Stimulated activated CD4-positive, alpha-beta T cell treated with anti-CD3 and anti-CD28 coated beads, TNF-alpha, amount 100 ng/mL, for 1 hour (primary cell): Measurements from ENCODE around the gene CTTNBP2NL.

Experiments
- DNase-seq, 3 donors: peaks; one replicate each; pipeline ENCODE4 v3.0.0-alpha.2; 2020; ENCODE audit warnings: low read depth in 3 of 3, low spot score in 1 of 3

Gene CTTNBP2NL

DNA sequence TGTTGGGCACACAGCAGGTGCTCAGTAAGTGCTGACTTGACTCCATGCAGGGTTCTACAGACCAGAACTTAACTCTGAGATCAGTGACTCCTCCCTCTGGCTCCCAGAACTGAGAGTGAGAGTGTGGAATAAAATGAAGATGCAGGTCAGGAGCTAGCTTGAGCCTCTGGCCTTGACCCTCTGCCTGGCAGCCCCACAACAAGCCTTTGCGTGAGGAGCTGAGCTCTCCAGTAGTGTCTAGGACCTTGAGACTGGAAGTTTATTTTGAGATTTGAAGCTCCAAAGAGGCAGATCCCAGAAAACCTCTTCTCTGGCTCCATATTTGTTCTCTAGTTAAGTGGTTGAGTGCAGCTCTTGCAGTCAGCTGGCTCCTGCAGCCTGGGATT, 109.4 kb downstream of the CTTNBP2NL start:
- no peak for DNase-seq

DNA sequence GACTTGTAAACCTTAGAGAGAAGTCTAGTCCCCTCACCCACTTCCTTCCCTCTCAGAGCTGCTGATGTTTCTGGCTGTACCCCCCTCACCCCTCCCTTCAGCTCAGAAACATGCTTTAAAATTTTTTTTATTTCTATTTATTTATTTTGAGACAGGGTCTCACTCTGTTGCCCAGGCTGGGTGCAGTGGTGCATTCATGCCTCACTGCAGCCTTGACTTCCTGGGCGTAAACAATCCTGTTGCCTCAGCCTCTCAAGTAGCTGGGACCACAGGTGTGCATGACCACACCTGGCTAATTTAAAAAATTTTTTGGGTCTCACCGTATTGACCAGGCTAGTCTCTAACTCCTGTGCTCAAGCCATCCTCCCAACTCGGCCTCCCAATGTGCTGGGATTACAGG, 109.9 kb downstream of the CTTNBP2NL start:
- no peak for DNase-seq

DNA sequence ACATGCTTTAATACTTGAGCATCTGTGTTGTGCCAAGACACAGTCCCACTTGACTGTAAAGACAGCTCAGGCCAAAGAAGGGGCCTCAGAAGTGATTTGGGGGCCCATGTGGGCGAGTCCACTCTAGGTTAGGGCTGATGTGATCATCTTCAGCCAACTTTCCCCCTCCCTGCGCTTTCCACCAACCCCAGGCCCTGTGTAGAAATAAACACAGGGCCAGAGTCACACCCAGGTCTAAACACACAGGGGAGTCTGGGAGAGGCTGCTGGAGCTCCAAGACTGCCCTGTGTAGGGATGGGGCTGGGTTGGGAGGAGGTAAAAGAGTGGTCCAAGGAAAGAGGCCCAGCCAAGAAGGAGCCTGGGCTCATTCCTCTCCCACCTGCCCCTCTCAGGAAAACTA, 110.3 kb downstream of the CTTNBP2NL start:
- DNase-seq = no peak

DNA sequence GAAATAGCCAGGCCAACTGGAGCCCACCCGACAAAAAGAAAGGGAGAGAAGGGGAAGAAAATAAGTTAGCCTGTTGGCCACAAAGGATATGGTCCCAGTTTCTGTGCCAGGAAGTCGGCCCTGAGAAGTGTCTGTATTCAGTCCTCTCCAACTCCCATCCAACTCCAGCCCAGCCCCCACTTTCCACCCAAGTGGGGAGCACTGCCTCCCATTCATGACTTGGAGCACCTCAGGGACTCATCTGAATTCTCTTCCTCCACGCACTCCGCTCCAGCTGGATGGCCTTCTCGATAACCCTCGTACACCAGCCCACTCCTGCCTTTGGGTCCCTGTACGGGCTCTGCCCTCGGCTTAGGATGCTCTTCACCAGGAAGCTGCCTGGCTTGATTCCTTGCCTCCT, 110.7 kb downstream of the CTTNBP2NL start:
- DNase-seq = no peak

DNA sequence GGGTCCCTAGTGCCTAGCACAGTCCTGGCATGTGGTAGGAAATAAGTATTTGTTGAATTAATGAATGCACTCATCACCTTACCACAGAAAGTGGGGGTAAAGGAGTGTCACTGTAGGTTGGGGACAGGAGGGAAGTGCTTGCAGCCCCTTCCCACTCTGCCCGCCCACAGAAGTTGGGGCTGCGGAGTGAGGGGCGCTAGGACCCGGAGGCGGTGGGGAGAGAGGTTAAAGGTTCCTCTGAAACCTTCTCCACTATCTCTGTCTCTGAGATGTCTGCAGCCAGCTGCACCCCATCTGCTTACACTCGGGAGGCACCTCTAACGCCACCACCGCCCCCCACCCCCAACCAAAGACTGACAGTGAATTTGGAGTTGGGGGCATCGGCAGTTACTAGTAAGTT, 111.3 kb downstream of the CTTNBP2NL start:
- DNase-seq = no peak

DNA sequence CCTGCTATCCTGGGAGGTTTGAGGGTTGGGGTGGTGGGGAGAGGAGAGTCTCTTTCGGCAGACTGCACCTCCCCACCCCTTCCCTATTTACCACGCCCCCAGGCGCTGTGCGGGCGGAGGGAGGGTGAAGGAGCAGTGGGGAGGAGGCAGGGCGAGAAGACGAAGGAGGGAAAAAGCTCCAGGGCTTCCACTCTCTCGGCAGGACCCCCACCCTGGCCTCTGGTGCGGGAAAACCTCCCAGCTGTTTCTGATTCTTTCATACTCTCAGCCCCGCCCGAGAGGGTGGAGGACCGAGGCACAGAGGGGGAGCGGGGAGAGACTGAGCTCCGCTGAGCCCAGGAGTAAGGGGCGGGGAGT, 111.9 kb downstream of the CTTNBP2NL start:
- no peak for DNase-seq

DNA sequence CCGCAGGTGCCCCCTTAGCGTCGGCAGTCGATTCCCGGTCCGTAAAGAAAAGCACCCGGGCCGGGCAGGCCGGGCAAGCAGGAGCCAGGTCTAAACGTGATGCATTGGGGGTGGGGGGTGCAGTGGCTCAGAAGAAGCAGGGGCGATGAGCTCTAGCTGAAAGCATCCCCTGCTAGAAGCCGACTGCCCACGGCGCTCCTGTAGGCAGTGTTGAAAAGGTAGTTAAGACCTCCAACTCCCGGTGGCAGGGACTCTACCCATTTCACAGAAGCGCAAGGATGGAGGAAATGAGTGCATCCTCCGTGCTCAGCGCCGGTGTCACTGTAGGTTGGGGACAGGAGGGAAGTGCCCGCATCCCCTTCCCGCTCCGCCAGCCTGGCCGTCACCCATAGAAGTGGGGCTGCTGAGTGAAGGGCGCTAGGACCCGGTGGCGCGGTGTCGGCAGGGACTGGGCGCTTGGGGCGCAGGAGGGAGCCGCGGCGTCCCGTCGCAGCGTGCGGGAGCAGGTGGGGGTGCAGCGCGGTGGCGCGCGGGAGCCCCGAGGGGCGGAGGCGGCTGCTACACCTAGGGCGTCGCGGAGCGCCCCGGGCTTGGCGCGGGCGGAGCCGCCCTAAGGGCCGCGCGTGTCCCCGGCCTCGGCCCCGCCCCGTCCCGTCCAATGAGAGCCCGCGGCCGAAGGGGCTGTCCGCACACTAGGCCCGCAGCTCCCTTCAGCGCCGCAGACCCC, 112.4 kb downstream of the CTTNBP2NL start, which contains the start of gene WNT2B:
Gene WNT2B, plus strand, starts transcription at position 688 of the 727 bp plus-strand sequence. CDS start 298 bp downstream, outside the sequence.
- DNase-seq = peak in 2 of 3 donors; percentile 22 to 28

DNA sequence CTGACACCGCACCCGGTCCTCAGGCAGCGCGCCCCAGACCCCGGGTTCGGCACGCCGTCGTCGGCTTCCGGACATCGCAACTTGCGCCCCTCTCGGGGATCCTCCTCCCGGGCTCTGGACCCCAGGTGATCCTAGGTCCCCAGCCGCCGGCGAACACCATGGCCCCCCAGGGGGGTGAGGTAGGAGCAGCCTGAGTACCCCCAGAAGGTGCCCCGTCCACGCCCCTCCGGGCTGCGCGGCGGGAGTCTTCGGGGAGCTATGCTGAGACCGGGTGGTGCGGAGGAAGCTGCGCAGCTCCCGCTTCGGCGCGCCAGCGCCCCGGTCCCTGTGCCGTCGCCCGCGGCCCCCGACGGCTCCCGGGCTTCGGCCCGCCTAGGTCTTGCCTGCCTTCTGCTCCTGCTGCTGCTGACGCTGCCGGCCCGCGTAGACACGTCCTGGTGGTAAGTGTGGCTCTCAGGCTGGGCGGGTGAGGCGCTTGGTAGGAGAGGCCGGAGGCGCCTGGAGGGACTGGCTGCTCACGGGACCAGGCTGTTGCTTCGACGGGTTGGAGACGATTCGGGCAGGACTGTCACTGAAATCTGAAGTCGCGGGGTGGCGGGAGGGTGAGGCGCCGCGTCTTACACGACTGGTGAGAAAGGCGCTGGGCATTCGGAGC, 113.1 kb downstream of the CTTNBP2NL start:
- peak in 1 of 3 donors; percentile 6 for DNase-seq

DNA sequence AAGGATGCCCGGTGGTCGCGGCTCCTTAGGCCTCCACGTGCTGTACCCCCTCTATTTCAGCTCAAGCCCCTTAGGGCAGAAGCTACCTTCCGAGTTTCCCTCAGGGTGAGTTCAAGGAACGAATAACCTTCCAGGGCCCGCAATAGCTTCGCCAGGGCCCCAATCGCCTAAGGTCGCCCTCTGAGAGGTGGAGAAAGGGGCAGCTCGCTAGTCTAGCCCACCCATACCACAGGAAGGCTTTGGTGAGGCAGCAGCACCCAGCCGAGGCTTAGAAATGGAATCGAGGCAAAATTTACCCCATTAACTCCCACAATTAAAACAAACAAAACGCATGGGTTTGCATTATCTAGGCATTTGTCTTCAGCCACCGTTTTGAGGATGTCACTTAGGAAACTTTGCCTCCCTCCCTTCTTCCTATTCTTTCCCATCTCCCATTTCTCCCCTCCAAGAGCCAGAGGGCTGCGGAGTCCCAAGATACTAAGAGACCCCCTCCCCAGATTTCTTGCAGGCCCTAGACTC, 113.7 kb downstream of the CTTNBP2NL start:
- no peak for DNase-seq

DNA sequence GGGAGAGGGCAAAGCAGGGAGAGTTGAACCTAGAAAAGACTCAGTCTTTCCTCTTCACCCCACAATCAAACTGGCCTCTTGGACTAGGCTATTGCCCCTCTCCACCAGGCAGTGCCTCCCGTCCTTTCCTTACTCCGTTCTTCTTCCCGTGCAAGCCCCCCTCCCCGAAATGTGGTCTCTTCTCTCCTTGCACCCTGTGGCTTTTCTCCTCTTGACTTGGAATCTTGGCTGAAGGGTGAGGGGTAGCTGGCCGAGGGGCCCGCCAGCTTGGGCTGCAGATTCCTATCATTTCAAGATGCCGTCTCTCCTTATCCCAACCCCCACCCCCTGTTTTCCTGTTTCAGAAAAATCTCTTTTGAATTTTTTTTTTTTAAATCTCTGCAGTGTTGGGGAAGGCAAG, 114.3 kb downstream of the CTTNBP2NL start:
- DNase-seq = no peak
